ENCODE measurements around the gene PNKD.
"Not testable (repeated sequence)": the region's sequence is repeated elsewhere in the genome, so short reads cannot be mapped to it uniquely, and the experiment has no call there.

Gene PNKD

GRCh38 chr2:218257390-218257981 lies 12.8 kb upstream of the PNKD start:
- DNase-seq = no peak

DNA sequence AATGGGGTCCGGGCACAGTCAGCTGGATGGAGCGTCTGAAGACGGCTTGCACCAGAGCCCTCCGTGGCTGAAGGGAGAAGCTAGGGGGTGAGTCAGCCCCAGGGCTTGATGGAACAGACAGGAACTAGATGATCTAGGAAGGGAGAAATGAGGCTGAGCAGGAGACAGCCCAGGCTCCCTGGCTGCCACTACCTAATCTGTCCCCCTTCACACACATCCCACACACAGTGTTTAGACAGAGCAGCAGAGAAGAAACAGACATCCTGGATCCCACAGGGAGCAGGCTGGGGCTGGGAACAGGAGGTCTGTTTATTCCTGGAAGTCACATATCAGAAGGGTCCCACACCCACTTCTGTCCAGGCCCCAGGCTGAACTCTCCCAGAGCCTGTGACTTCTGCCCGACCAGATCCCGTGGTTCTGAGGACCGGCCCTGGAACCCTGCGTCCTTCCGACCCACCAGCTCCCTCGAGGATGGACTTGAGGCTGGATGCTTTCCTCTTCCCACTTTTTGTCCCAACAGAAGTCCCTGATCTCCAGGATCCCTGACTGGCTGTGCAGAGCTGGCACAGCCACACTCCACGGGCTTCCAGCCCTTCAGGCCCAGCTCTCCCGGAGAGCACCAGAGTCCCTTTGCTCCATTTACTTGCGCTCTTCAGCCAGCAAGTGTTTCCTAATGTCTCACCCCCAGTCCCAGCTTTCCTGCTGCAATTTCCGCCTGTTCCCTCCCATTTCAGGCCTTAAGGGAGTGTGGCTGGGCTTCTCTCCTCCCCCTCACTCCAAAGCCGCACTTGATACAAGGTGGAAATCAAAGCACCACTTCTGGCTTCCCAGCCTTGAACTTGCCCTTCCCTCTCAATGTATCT lies 11.0 kb upstream of the PNKD start:
- no peak for DNase-seq

GRCh38 chr2:218260166-218260565 lies 10.2 kb upstream of the PNKD start:
- no peak for DNase-seq

- DNase-seq = peak; percentile 37
Observed at GRCh38 chr2:218260742-218261422, 9.4 kb upstream of the PNKD start, which contains the start of gene GPBAR1. Gene GPBAR1, plus strand, starts transcription at chr2:218261015. Its CDS starts 1,710 bp downstream, at chr2:218262725.

- DNase-seq = no peak
Observed at GRCh38 chr2:218261423-218262236, 8.7 kb upstream of the PNKD start.

DNA sequence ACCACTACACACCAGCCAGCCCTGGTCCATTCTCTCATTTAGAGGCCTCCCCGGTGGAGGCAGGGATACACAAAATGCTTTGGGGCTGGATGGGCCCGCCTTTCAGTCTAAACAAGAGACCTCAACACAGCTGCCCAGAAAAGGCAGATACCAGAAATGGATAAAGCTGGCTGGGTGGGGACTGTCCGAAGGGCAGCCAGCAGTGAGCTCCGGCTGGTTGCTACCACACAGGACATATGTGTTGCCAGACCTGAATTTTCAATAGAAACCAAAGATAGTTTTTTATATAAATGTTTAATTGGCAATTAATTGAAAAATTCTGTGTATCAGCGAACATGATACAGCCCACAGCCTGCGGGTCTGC lies 8.1 kb upstream of the PNKD start:
- no peak for DNase-seq

DNA sequence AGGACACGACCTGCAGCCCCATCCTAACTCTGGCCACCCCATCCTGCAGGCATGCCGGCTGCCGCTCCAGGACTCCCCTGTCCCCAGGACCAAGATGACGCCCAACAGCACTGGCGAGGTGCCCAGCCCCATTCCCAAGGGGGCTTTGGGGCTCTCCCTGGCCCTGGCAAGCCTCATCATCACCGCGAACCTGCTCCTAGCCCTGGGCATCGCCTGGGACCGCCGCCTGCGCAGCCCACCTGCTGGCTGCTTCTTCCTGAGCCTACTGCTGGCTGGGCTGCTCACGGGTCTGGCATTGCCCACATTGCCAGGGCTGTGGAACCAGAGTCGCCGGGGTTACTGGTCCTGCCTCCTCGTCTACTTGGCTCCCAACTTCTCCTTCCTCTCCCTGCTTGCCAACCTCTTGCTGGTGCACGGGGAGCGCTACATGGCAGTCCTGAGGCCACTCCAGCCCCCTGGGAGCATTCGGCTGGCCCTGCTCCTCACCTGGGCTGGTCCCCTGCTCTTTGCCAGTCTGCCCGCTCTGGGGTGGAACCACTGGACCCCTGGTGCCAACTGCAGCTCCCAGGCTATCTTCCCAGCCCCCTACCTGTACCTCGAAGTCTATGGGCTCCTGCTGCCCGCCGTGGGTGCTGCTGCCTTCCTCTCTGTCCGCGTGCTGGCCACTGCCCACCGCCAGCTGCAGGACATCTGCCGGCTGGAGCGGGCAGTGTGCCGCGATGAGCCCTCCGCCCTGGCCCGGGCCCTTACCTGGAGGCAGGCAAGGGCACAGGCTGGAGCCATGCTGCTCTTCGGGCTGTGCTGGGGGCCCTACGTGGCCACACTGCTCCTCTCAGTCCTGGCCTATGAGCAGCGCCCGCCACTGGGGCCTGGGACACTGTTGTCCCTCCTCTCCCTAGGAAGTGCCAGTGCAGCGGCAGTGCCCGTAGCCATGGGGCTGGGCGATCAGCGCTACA lies 7.4 kb upstream of the PNKD start:
- no peak for DNase-seq

GRCh38 chr2:218263817-218264641 lies 6.3 kb upstream of the PNKD start:
- DNase-seq = no peak

DNA sequence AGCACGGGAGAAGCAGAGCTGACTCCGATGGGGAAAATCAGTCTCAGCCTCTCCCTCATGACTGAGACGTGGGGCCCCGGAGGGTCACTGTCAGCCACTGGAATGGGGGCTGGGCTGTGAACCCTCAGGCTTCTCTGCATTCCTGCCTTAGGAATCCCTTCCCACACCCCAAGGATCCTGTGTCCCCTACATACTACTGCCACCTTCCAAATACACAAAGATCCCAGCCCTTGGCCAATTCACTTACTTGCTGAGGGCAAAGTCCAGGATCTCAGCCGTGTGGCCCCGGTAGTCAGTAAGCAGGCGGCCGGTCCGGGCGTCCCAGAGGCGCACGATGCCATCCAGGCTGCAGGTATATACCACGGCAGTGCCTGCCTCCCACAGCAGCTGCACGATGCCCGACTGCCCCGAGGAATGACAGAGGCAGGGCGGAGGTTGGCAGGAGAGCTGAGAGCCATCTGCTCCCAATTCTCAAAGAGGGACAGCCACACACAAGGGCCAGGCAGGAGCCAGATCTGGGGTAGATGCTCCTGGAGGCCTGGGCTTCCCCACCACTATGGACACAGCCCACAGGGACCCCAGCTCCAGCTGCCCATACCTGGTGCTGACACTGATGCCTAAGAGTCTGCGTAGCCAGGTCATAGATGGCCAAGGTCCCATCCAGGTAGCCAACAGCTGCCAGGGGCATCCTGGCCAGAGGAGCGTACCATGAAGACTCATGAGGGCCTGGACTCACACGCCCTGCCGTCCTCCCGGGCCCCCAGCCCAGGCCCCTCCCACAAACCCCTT lies 5.4 kb upstream of the PNKD start:
- DNase-seq = no peak

- DNase-seq = no peak
Observed at GRCh38 chr2:218265626-218266025, 4.7 kb upstream of the PNKD start.

- no peak for DNase-seq
Observed at GRCh38 chr2:218266316-218266979, 3.9 kb upstream of the PNKD start.

DNA sequence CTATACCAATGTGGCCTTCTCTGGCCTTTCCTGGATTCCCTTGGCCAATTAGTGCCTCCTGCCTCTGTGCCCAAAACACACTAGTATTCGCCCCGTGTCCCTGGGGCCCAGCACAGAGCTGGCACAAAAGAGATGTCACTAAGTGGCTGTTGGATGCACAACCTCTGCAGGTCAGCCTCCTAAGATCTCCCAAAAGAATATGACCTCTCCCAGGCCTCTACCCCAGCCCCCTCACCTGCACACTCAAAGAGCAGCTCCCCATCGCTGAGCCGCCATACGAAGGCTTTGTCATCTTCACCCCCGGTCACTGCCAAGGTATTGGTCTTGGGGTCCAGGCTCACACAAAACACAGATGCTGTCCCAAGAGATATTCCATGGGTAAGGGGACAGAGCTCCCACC lies 3.1 kb upstream of the PNKD start:
- no peak for DNase-seq

GRCh38 chr2:218270721-218271486 lies 585 bp downstream of the PNKD start:
- no peak for DNase-seq

GRCh38 chr2:218271487-218271797 lies 1.1 kb downstream of the PNKD start:
- no peak for DNase-seq

DNA sequence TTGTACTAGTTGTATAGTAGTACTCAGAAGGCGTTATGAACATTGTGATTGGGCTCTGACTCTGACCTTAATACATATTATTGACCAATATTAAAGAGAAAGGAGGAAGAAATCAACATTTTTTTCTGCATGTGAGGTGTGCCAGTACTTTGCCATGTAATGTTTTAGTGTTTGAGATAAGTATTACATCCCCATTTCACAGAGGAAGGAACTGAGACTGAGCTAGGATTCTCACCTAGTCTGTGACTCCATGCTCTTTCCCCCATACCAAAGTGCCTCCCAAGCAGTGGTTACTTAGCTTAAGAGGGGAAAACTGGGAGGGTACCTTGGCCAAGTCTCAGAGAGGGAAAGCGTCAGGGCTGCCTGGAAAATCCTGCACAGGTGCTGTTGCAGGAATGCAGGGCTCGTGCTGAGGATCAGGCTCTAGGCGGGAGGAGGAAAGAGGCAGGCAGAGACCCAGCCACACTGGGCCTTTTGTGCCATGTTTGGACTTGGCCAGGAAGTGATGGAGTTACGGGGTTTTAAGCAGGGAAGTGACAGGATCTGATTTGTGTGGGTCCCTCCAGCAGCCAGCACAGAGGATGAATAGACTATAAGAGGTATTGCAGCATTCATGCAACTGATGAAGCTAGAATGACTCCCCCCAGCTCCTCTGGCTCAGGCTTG lies 1.7 kb downstream of the PNKD start:
- DNase-seq = no peak

DNA sequence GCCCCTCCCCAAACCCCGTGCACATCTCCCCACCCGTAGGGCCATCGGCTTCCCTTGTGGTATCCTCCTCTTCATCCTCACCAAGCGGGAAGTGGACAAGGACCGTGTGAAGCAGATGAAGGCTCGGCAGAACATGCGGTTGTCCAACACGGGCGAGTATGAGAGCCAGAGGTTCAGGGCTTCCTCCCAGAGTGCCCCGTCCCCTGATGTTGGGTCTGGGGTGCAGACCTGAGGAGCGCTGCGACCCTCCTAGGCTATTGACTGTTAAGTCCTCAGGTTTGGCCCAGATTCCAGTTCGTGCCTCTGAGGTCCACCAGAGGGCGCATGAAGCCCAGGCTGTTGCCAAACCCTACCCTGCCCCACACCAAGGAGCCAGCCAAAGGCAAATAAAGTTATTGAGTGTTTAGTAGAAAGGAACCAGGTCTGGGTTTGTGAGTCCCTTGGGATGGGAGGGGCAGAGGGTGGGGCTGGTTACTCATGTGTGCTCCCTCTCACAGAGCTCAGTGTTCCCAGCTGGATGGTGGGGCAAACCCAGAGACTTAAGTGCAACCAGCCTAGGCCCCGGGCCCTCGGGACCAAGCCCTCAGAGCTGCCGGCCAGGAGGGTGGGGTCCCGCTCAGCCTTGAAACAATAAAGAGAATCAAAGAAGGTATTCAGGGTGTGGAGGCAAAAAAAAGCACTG lies 2.4 kb downstream of the PNKD start:
- DNase-seq = peak; percentile 92

GRCh38 chr2:218273214-218273907 lies 3.0 kb downstream of the PNKD start:
- not testable (repeated sequence) for DNase-seq

All from NCI-H526 treated with DMSO at 0.1 percent for 48 hours (cell line).